HG03565 (cell line): ENCODE data around the gene URM1.
A peak's percentile ranks its signal among the peaks of the same experiment; 100 is the strongest.
"Not testable (repeated sequence)": the region's sequence is repeated elsewhere in the genome, so short reads cannot be mapped to it uniquely, and the experiment has no call there.

Experiments used
- ATAC-seq: cut with Tn5 transposase; IDR thresholded peaks from one replicate; pipeline ENCODE4 v1.9.1; 2021; ENCODE audit warnings: mild to moderate bottlenecking, moderate library complexity; ENCODE audit not compliant: unreplicated experiment

URM1 gene

DNA sequence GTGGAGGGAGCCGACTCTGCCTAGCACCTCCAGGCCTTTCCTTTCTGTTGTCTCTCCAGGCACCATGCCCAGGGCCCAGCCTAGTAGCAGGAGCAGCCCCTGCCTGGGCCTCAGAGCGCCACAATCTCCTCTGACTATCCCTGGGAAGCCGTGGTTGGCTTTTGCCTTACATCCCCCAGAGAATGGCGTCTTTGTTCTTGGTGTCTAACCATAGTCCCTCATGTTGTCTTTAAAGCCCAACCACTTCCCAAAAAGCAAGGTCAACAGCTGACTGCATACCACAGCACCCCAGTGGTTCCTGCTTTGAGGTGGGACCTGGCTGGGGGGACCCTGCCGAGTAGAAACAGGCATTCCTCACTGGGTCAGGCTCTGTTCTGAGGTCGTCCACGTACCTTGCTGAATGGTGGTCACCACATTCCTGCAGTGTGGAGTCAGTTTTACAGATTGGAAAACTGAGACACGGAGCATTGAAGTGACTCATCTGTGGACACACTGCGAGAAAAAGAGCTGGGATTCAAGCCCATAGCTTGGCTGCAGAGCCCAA is 35.7 kb downstream of the URM1 start:
- ATAC-seq: no peak

- no peak for ATAC-seq
Measured at GRCh38 chr9:128408963-128409431, 37.8 kb downstream of the URM1 start.

GRCh38 chr9:128409450-128409849 is 38.3 kb downstream of the URM1 start:
- ATAC-seq: no peak

- no peak for ATAC-seq
Measured at GRCh38 chr9:128409978-128410377, 38.8 kb downstream of the URM1 start.

GRCh38 chr9:128411364-128412119 is 40.4 kb downstream of the URM1 start:
- ATAC-seq: no peak

DNA sequence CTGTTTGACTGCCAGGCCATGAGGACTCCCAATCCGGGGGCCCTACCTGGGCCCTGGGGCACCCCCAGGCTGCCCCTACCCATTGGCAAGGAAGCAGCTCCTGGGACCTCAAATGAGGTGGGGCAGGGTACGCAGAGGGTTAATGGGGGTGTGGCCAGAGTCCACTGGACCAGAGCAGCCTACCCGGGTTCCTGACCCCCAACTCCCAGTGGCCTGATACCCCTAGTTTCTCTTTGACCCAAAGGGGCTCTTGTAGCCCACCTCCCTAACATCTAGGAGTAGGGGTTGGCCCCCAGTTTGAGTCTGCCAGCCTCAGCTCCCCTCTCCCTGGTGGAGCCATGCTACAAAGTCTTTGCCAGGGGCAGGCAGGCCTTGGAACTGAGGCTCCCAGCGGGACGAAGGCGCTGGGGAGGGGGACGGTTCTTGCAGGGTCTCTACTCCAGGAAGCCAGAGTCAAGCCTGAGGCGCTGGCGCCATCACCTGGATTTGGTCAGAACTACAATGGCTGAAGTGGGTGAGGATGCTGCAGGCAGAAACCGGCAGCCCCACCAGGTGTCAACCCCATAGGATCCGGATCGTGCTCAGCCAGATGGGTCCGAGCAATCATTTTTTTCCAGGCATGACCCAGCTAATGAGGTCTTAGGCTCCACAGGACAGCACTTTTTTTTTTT is 41.1 kb downstream of the URM1 start:
- no peak for ATAC-seq

DNA sequence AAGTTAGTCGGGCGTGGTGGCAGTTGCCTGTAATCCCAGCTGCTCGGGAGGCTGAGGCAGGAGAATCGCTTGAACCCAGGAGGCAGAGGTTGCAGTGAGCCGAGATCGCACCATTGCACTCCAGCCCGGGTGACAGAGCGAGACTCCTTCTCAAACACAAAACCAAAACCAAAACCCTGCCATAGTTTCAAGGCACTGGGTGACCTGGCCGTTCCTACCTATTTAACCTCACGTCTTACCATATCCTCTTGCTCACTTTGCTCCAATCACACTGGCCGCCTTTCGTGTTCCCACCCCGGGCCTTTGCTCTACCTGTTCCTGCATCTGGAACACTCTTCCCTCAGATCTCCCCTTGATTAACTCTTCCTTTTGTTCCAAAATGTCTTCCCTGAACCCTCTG is 42.6 kb downstream of the URM1 start:
- ATAC-seq: not testable (repeated sequence)

- no peak for ATAC-seq
Measured at GRCh38 chr9:128414461-128414860, 43.3 kb downstream of the URM1 start.

- no peak for ATAC-seq
Measured at GRCh38 chr9:128415281-128415680, 44.1 kb downstream of the URM1 start.

DNA sequence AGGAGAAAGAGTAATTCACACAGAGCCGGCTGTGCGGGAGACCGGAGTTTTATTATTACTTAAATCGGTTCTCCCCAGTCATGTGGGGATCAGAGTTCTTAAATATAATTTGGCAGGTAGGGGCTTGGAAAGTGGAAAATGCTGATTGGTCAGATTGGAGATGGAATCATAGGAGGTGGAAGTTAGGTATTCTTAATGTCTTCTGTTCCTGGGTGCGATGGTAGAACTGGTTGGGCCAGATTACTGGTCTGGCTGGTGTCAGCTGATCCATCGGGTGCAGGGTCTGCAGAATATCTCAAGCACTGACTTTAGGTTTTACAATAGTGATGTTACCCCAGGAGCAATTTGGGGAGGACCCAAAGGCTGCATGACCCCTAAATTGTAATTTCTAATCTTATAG is 44.8 kb downstream of the URM1 start:
- ATAC-seq: no peak

DNA sequence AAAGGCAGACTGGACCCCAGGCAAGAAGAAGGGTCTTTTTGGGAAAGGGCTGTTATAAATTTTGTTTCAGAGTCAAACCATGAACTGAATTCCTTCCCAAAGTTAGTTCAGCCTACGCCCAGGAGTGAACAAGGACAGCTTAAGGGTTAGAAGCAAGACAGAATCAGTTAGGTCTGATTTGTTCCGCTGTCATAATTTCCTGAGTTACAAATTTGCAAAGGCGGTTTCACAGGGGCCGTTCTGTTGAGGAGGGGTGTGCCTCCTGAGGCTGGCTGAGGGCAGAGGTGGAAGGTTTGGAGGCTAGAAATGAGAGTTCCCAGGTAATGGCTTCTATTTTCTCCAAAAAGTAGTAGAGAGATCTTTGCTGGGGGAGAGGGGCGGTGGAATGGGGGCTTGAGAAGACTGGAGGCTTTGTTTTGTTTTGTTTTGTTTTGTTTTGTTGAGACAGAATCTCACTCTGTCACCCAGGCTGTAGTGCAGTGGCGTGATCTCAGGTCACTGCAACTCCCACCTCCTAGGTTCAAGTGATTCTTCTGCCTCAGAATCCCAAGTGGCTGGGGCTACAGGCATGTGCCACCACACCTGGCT is 45.4 kb downstream of the URM1 start:
- no peak for ATAC-seq

DNA sequence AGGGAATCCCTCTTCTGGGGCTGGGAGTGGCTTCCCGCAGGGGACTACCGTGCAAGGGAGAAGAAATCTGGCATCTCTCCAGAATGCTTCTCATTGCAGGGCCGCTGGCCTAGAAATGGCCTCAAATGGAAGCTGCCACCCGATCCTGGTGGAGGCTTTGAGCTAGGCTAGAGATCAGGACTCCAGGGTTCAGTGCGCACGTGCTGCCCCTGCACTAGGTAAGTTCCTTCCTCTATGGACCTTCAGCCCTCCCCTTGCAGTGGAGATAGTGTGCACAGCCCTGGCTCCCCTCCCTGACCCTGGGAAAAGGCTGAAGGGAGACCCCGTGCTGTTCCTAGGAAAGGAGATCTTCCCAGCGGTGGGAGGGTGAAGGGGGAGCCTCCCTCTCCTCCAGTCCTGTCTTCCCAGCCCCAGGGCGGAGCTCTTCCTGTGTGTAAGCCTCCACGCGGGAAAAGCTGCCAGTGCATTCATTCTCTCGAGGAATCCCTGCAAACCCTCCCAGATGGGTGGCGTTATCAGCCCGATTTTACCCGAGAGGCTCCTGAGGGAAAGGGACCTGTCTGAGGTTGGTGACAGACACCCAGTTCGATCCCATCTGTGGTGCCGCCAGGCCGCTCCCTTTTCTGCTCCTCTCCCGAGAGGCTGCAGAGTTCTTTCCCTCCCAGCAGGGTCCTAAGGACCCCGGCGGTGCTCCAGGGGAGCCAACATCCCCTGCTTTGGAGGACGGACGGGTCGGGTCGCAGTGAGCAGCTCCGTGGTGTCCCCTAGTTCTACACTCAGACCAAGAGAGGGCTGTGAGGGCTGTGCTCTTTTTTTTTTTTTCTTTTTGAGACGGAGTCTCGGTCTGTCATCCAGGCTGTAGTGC is 48.1 kb downstream of the URM1 start:
- no peak for ATAC-seq

GRCh38 chr9:128420060-128420650 is 49.0 kb downstream of the URM1 start:
- ATAC-seq: peak; percentile 61

GRCh38 chr9:128420651-128421481 is 49.7 kb downstream of the URM1 start, which contains the start of gene CERCAM:
Gene CERCAM (plus strand): TSS chr9:128420857. CDS start chr9:128420878, 21 bp downstream.
- ATAC-seq: peak; percentile 56

DNA sequence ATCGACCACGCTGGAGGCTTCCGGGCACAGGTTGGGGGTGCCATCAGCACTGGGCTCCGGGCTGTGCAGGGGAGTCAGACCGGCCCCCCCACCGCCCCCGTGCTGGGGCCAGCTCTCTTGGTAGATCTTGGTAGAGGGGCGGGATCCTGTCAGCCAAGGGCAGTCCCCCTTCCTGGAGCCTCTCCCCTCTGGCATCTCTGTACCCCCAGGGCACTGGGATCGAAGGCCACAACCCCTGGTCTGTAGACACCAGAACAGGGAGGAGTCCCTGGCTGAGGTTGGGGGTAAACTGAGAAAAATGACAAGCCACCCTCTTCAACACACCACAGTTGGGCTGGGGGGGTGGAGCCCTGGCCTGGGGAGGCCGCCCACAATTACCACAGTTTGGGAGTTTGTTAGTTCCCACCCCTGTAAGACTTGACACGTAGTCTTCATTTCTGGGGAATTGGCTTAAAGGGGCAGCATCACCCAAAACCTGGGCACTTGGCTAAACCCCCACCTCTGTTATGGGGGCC is 50.4 kb downstream of the URM1 start:
- ATAC-seq: no peak

GRCh38 chr9:128422022-128422782 is 51.0 kb downstream of the URM1 start:
- not testable (repeated sequence) for ATAC-seq

DNA sequence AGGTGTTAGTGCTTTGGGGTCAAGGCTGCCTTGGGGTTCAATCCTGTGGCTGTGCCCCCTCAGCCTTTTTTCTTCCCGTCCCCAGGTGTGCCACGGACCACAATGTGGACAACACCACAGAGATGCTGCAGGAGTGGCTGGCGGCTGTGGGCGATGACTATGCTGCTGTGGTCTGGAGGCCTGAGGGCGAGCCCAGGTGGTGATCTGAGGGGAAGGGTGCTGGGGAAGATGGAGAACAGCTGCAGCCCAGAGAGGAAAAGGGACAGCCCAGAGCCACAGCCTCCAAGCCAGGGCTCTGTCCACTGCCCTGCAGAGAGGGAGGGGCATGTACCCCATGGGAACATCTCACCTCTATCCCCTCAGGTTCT is 51.6 kb downstream of the URM1 start:
- no peak for ATAC-seq

GRCh38 chr9:128423356-128423755 is 52.2 kb downstream of the URM1 start:
- ATAC-seq: not testable (repeated sequence)
